Measurements from ENCODE around the gene SHANK3.

- TF ChIP-seq SIN3A (IDR thresholded peaks at IDR 0.05; ENCODE audit: borderline replicate concordance, insufficient read depth, low read length) (no peak), POLR2AphosphoS5 (IDR thresholded peaks at IDR 0.05; ENCODE audit: low read depth, low read length) (no peak), TAF1 (IDR thresholded peaks at IDR 0.05; ENCODE audit: borderline replicate concordance, insufficient read depth, low read length) (no peak), FOXP2 (optimal IDR thresholded peaks at IDR 0.05; ENCODE audit: borderline replicate concordance, extremely low read depth, extremely low read length, insufficient read depth) (no peak)
- TF ChIP-seq, protein P1, sequence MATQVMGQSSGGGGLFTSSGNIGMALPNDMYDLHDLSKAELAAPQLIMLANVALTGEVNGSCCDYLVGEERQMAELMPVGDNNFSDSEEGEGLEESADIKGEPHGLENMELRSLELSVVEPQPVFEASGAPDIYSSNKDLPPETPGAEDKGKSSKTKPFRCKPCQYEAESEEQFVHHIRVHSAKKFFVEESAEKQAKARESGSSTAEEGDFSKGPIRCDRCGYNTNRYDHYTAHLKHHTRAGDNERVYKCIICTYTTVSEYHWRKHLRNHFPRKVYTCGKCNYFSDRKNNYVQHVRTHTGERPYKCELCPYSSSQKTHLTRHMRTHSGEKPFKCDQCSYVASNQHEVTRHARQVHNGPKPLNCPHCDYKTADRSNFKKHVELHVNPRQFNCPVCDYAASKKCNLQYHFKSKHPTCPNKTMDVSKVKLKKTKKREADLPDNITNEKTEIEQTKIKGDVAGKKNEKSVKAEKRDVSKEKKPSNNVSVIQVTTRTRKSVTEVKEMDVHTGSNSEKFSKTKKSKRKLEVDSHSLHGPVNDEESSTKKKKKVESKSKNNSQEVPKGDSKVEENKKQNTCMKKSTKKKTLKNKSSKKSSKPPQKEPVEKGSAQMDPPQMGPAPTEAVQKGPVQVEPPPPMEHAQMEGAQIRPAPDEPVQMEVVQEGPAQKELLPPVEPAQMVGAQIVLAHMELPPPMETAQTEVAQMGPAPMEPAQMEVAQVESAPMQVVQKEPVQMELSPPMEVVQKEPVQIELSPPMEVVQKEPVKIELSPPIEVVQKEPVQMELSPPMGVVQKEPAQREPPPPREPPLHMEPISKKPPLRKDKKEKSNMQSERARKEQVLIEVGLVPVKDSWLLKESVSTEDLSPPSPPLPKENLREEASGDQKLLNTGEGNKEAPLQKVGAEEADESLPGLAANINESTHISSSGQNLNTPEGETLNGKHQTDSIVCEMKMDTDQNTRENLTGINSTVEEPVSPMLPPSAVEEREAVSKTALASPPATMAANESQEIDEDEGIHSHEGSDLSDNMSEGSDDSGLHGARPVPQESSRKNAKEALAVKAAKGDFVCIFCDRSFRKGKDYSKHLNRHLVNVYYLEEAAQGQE (IDR thresholded peaks at IDR 0.05; ENCODE audit: insufficient read depth in 1 of 2, low read depth in 2 of 2, low read length in 2 of 2), result no peak
These were observed 26.6 kb downstream of the SHANK3 start for GRCh38 chr22:50699001-50699755.
